HCT116 (cell line): ENCODE results near the gene COL3A1. TPM values are rescaled to one million over a fixed set of nuclear protein-coding genes. Genes with fewer than 3 reads are reported as not detected.

Source experiments
- ATAC-seq: fragments of 200-7000 bp; cut with Tn5 transposase; 2 replicates; pipeline ENCODE4 v1.9.1; 2020; ENCODE audit warnings: mild to moderate bottlenecking, moderate library complexity
- BruUV-seq: library from RNA; stranded (reverse); fragments of 400-500 nt; replicated peaks from 2 replicates; lab custom pipeline; 2021; lab: Mats Ljungman, UMichigan
- CTCF ChIA-PET: fragments of 300-600 bp; sonication (Branson Sonifier 250); formaldehyde crosslinking; loops from one replicate; lab custom pipeline; 2021; ENCODE audit warnings: antibody characterized with exemption; lab: Charles Lee
- POLR2A ChIA-PET: fragments of 300-600, 350-600 bp; sonication (Branson Sonifier 250); formaldehyde crosslinking; loops from one replicate; lab custom pipeline; 2021; ENCODE audit warnings: antibody characterized with exemption; lab: Charles Lee
- RAD21 ChIA-PET, 2 experiments: fragments of 300-600 bp; sonication (Branson Sonifier 250); formaldehyde crosslinking; loops; one replicate each; lab custom pipeline; 2023; ENCODE audit warnings: low total read pairs in 2 of 2; ENCODE audit not compliant: uncharacterized antibody in 2 of 2, unreplicated experiment in 2 of 2, low non-redundant PET in 1 of 2; lab: Charles Lee
- DNase-seq: peaks from one replicate; pipeline ENCODE4 v3.0.0-alpha.2; 2010; ENCODE audit warnings: low read depth, low spot score
- H2AFZ ChIP-seq: fragments of 200-600 bp; shearing (Covaris generic), sonication (generic); 2 replicates; pipeline ENCODE4 v1.6.1; 2017; ENCODE audit warnings: low read depth, mixed run types, mixed read lengths, antibody characterized with exemption, low read length; ENCODE audit not compliant: poor library complexity, severe bottlenecking
- H3K27ac ChIP-seq: 2 replicates; pipeline ENCODE4 v1.5.1; 2012; ENCODE audit warnings: low read depth, low read length
- H3K27me3 ChIP-seq: fragments of 200-600 bp; sonication (generic); 2 replicates; pipeline ENCODE4 v1.6.1; 2016; ENCODE audit warnings: mixed run types, low read length, mixed read lengths; ENCODE audit not compliant: insufficient read depth
- H3K36me3 ChIP-seq, 2 experiments: fragments of 200-500 bp in 1 of 2; fragments of 200-600 bp in 1 of 2; sonication (Bioruptor generic) in 1 of 2; sonication (generic) in 1 of 2; 2 replicates each; pipeline versions ENCODE4 v1.5.1 to v1.6.1; 2014 to 2016; ENCODE audit warnings: low read length in 2 of 2, inconsistent platforms in 1 of 2, mixed read lengths in 1 of 2, mixed run types in 1 of 2; ENCODE audit not compliant: insufficient read depth in 2 of 2, control insufficient read depth in 1 of 2
- H3K4me1 ChIP-seq, 2 experiments: fragments of 200-600 bp in 1 of 2; sonication (generic) in 1 of 2; 2 replicates each; pipeline versions ENCODE4 v1.5.1 to v1.6.1; 2012 to 2017; ENCODE audit warnings: low read length in 2 of 2, inconsistent platforms in 1 of 2, mild to moderate bottlenecking in 1 of 2, mixed read lengths in 1 of 2, mixed run types in 1 of 2, moderate library complexity in 1 of 2; ENCODE audit not compliant: insufficient read depth in 2 of 2, control insufficient read depth in 1 of 2
- H3K4me2 ChIP-seq: fragments of 200-600 bp; sonication (generic); 2 replicates; pipeline ENCODE4 v1.6.1; 2017; ENCODE audit warnings: mixed run types, low read length, mixed read lengths
- H3K4me3 ChIP-seq, 2 experiments: fragments of 200-600 bp in 1 of 2; sonication (generic) in 1 of 2; replicated peaks in 1 of 2; 2 replicates each; pipeline ENCODE4 v1.5.1; 2011 to 2016; ENCODE audit warnings: low read length in 2 of 2, control low read depth in 1 of 2, low read depth in 1 of 2, mild to moderate bottlenecking in 1 of 2, mixed read lengths in 1 of 2, mixed run types in 1 of 2
- H3K79me2 ChIP-seq: fragments of 200-600 bp; sonication (generic); 2 replicates; pipeline ENCODE4 v1.6.1; 2017; ENCODE audit warnings: mild to moderate bottlenecking, mixed run types, low read length, moderate library complexity, mixed read lengths; ENCODE audit not compliant: insufficient read depth
- H3K9ac ChIP-seq: fragments of 200-600 bp; sonication (generic); 2 replicates; pipeline ENCODE4 v1.6.1; 2016; ENCODE audit warnings: low read length, mixed read lengths
- H3K9me2 ChIP-seq: fragments of 200-600 bp; sonication (generic), shearing (Covaris generic); 2 replicates; pipeline ENCODE4 v1.6.1; 2017; ENCODE audit warnings: mixed run types, mild to moderate bottlenecking, moderate library complexity; ENCODE audit not compliant: insufficient read depth
- H3K9me3 ChIP-seq, 2 experiments: fragments of 200-500 bp in 1 of 2; fragments of 200-600 bp in 1 of 2; sonication (Bioruptor generic) in 1 of 2; sonication (generic) in 1 of 2; 2 replicates each; pipeline ENCODE4 v1.6.1; 2014 to 2017; ENCODE audit warnings: low read length in 2 of 2, mixed read lengths in 2 of 2, inconsistent platforms in 1 of 2, low read depth in 1 of 2, mild to moderate bottlenecking in 1 of 2, mixed run types in 1 of 2, moderate library complexity in 1 of 2; ENCODE audit not compliant: control insufficient read depth in 1 of 2, insufficient read depth in 1 of 2
- H4K20me1 ChIP-seq: fragments of 200-600 bp; sonication (generic), shearing (Covaris generic); 2 replicates; pipeline ENCODE4 v1.6.1; 2017; ENCODE audit warnings: mixed run types, mild to moderate bottlenecking, moderate library complexity; ENCODE audit not compliant: insufficient read depth
- CBX3 ChIP-seq: IDR thresholded peaks from 2 replicates; pipeline ENCODE4 v1.6.1; 2012; ENCODE audit warnings: low read depth
- CEBPB ChIP-seq: IDR thresholded peaks from 2 replicates; pipeline ENCODE4 v1.6.1; 2012; ENCODE audit warnings: low read depth
- EGR1 ChIP-seq: IDR thresholded peaks from 2 replicates; pipeline ENCODE4 v1.6.1; 2012; ENCODE audit warnings: low read depth
- JUND ChIP-seq: IDR thresholded peaks from 2 replicates; pipeline ENCODE4 v1.6.1; 2012
- POLR2A ChIP-seq: IDR thresholded peaks from 2 replicates; pipeline ENCODE4 v1.7.0; 2011; ENCODE audit warnings: borderline replicate concordance; ENCODE audit not compliant: insufficient read depth, insufficient read length; ENCODE audit errors: extremely low read depth
- POLR2AphosphoS5 ChIP-seq: IDR thresholded peaks from 2 replicates; pipeline ENCODE4 v1.6.1; 2011; ENCODE audit warnings: mild to moderate bottlenecking, low read depth, low read length, moderate library complexity
- RAD21 ChIP-seq: IDR thresholded peaks from 2 replicates; pipeline ENCODE4 v1.6.1; 2012; ENCODE audit warnings: low read depth, mild to moderate bottlenecking
- SIN3A ChIP-seq: IDR thresholded peaks from 2 replicates; pipeline ENCODE4 v1.6.1; 2012; ENCODE audit warnings: low read depth
- TCF7L2 ChIP-seq: IDR thresholded peaks from 2 replicates; pipeline ENCODE4 v1.7.0; 2011; ENCODE audit warnings: borderline replicate concordance, inconsistent platforms; ENCODE audit not compliant: insufficient read depth, insufficient read length; ENCODE audit errors: extremely low read depth
- YY1 ChIP-seq: IDR thresholded peaks from 2 replicates; pipeline ENCODE4 v1.6.1; 2011; ENCODE audit warnings: low read length, low read depth, moderate library complexity, mild to moderate bottlenecking; ENCODE audit not compliant: insufficient replicate concordance; ENCODE audit errors: extremely low read depth
- ZFX ChIP-seq: fragments of 450-650 bp; IDR thresholded peaks from 2 replicates; pipeline ENCODE4 v1.6.1; 2017
- ZNF274 ChIP-seq: fragments of 200-500 bp; sonication (Bioruptor generic); IDR thresholded peaks from 2 replicates; pipeline ENCODE4 v1.6.1; 2014; ENCODE audit warnings: mild to moderate bottlenecking, low read depth, low read length, inconsistent platforms
- intact Hi-C: fragments of 100-400 bp; cut with micrococcal nuclease; formaldehyde crosslinking; loops from 2 replicates; pipeline ENCODE4 v1.10.0; 2022
- total RNA-seq: library from RNA; stranded (reverse); gene quantifications from one replicate; pipeline ENCODE4 v1.2.1, GENCODE V29; 2021; ENCODE audit not compliant: unreplicated experiment
- TF ChIP-seq, protein P1 (sequence below): IDR thresholded peaks from 2 replicates; pipeline ENCODE4 v1.6.1; 2012; ENCODE audit warnings: low read depth
- TF ChIP-seq, protein P2 (sequence below): IDR thresholded peaks from 2 replicates; pipeline ENCODE4 v1.6.1; 2012
- TF ChIP-seq, protein P3 (sequence below): IDR thresholded peaks from 2 replicates; pipeline ENCODE4 v1.6.1; 2011; ENCODE audit warnings: mild to moderate bottlenecking, low read length, moderate library complexity; ENCODE audit not compliant: insufficient replicate concordance; ENCODE audit errors: extremely low read depth

The COL3A1 gene
- total RNA-seq, 1 experiment from 2014 or later, result 1.0 TPM

DNA sequence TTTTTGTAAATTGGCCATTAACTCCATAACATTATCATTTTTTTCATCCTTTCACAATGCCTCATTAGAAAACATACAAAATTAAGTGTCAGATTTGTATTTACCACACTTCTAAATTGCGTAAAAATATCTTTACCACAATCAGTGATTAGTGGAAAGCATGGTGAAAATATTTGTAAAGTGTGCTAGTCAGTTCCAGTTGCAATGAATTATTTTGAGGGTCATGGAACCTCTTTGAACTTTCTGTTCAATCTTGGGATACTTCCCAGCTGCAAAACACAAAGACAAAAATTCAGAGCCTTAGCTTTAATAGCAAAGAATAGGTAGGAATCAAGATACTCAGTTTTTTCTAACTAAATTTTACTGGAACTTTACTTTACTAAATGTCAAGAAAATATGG lies 4.0 kb upstream of the COL3A1 start:
- H4K20me1 ChIP-seq, result no peaks in the 10 kb centered on the region
- no peaks in the 10 kb centered on the region for H3K36me3 ChIP-seq
- CTCF ChIA-PET, result interaction anchor here (1.2 kb wide), 1 partner anchor 8 kb away, joined by 4 read pairs; no protein-coding TSS in a partner anchor
- no peaks in the 10 kb centered on the region for H3K9me3 ChIP-seq
- no peak for ATAC-seq
- no peak overlapping the region for H2AFZ ChIP-seq
- RAD21 ChIA-PET, result no interaction called here
- H3K9me2 ChIP-seq, result no peaks in the 10 kb centered on the region
- no peaks in the 10 kb centered on the region for H3K4me1 ChIP-seq
- H3K9ac ChIP-seq, result no peak overlapping the region
- no peak for DNase-seq
- no peak overlapping the region for H3K27ac ChIP-seq
- no peak overlapping the region for H3K4me3 ChIP-seq
- TF ChIP-seq SIN3A, result no peak
- H3K27me3 ChIP-seq, result no peaks in the 10 kb centered on the region
- POLR2A ChIA-PET, result no interaction called here
- no peak overlapping the region for H3K4me2 ChIP-seq
- H3K79me2 ChIP-seq, result no peaks in the 10 kb centered on the region
- intact Hi-C loops, result loop anchor here (10.0 kb wide), 1 partner anchor 1125 kb away; no protein-coding TSS in a partner anchor
- BruUV-seq, result no TSS peak

DNA sequence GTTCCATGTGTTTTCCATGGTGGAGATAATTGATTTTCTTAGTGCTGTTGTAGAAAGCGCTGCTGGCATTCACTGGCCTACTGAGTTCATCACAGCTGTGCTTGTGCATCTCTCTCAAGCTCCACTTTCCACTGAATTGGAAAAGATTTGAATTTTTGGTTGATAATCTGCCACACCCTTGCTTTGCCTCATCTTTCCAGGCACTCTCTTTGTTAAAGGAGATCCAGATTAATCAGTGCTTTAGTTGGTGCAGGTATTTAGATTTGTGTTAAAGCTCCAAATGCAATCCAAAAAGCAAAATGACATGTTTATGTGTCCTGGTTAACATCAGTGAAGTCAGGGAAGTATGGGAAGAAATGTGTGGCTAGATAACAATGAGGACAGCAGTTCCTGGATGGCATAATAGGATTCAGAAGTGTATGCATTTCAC lies 2.7 kb upstream of the COL3A1 start:
- H3K9me2 ChIP-seq, result no peaks in the 10 kb centered on the region
- H3K79me2 ChIP-seq, result no peaks in the 10 kb centered on the region
- DNase-seq (no peak), ATAC-seq (no peak)
- H2AFZ ChIP-seq, result peak overlapping the region; percentile 8
- no peak overlapping the region for H3K27ac ChIP-seq
- RAD21 ChIA-PET, result no interaction called here
- BruUV-seq, result no TSS peak
- no peaks in the 10 kb centered on the region for H3K9me3 ChIP-seq
- no peak overlapping the region for H3K4me2 ChIP-seq
- CTCF ChIA-PET, result no interaction called here
- H3K9ac ChIP-seq, result no peak overlapping the region
- POLR2A ChIA-PET, result no interaction called here
- H3K36me3 ChIP-seq, result no peaks in the 10 kb centered on the region
- H3K4me3 ChIP-seq, result no peak overlapping the region
- H3K4me1 ChIP-seq, result 0 out of 4 replicates have a peak, but pooled peaks cover 0 to under 1% of the 10 kb centered on the region in 2 experiments
- no peaks in the 10 kb centered on the region for H3K27me3 ChIP-seq
- no peaks in the 10 kb centered on the region for H4K20me1 ChIP-seq
- intact Hi-C loops, result loop anchor here (10.0 kb wide), 1 partner anchor 1127 kb away; no protein-coding TSS in a partner anchor
- no peak for TF ChIP-seq YY1
- TF ChIP-seq CEBPB, result no peak
- TF ChIP-seq EGR1, result no peak
- no peak for TF ChIP-seq ZNF274
- no peak for TF ChIP-seq TCF7L2
- no peak for TF ChIP-seq RAD21
- TF ChIP-seq, protein P1, sequence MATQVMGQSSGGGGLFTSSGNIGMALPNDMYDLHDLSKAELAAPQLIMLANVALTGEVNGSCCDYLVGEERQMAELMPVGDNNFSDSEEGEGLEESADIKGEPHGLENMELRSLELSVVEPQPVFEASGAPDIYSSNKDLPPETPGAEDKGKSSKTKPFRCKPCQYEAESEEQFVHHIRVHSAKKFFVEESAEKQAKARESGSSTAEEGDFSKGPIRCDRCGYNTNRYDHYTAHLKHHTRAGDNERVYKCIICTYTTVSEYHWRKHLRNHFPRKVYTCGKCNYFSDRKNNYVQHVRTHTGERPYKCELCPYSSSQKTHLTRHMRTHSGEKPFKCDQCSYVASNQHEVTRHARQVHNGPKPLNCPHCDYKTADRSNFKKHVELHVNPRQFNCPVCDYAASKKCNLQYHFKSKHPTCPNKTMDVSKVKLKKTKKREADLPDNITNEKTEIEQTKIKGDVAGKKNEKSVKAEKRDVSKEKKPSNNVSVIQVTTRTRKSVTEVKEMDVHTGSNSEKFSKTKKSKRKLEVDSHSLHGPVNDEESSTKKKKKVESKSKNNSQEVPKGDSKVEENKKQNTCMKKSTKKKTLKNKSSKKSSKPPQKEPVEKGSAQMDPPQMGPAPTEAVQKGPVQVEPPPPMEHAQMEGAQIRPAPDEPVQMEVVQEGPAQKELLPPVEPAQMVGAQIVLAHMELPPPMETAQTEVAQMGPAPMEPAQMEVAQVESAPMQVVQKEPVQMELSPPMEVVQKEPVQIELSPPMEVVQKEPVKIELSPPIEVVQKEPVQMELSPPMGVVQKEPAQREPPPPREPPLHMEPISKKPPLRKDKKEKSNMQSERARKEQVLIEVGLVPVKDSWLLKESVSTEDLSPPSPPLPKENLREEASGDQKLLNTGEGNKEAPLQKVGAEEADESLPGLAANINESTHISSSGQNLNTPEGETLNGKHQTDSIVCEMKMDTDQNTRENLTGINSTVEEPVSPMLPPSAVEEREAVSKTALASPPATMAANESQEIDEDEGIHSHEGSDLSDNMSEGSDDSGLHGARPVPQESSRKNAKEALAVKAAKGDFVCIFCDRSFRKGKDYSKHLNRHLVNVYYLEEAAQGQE, result no peak
- TF ChIP-seq, protein P2, sequence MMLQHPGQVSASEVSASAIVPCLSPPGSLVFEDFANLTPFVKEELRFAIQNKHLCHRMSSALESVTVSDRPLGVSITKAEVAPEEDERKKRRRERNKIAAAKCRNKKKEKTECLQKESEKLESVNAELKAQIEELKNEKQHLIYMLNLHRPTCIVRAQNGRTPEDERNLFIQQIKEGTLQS, result no peak
- no peak for TF ChIP-seq SIN3A
- TF ChIP-seq, protein P3, sequence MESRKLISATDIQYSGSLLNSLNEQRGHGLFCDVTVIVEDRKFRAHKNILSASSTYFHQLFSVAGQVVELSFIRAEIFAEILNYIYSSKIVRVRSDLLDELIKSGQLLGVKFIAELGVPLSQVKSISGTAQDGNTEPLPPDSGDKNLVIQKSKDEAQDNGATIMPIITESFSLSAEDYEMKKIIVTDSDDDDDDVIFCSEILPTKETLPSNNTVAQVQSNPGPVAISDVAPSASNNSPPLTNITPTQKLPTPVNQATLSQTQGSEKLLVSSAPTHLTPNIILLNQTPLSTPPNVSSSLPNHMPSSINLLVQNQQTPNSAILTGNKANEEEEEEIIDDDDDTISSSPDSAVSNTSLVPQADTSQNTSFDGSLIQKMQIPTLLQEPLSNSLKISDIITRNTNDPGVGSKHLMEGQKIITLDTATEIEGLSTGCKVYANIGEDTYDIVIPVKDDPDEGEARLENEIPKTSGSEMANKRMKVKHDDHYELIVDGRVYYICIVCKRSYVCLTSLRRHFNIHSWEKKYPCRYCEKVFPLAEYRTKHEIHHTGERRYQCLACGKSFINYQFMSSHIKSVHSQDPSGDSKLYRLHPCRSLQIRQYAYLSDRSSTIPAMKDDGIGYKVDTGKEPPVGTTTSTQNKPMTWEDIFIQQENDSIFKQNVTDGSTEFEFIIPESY, result no peak
- TF ChIP-seq CBX3, result no peak
- TF ChIP-seq ZFX, result no peak
- no peak for TF ChIP-seq POLR2A
- no peak for TF ChIP-seq POLR2AphosphoS5
- TF ChIP-seq JUND, result no peak
